Measurements from ENCODE around the gene PTPRS.

PTPRS gene

DNA sequence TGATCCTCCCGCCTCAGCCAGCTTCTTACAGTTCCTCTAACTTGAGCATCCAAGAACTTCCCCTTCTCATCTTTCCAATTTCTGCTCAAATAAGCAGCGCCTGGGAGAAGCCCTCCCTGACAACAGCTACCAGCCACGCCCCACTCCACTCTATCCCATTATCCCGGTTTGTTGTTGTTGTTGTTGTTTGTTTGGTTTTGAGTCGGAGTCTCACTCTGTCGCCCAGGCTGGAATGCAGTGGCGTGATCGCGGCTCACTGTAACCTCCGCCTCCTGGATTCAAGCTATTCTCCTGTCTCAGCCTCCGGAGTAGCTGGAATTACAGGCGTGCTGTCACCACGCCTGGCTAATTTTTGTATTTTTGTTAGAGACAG lies 822 bp upstream of the PTPRS start:
- H3K4me1 Mint-ChIP-seq: peaks cover 16% of the 10 kb centered on the region
- no peaks in the 10 kb centered on the region for H3K36me3 Mint-ChIP-seq
- H3K9me3 Mint-ChIP-seq: no peaks in the 10 kb centered on the region
- DNase-seq (ENCODE audit: low spot score in 2 of 2): no peak
- ATAC-seq: no peak
- H3K27ac Mint-ChIP-seq: no peak overlapping the region
- H3K4me3 Mint-ChIP-seq: peak overlapping the region; percentile 44

DNA sequence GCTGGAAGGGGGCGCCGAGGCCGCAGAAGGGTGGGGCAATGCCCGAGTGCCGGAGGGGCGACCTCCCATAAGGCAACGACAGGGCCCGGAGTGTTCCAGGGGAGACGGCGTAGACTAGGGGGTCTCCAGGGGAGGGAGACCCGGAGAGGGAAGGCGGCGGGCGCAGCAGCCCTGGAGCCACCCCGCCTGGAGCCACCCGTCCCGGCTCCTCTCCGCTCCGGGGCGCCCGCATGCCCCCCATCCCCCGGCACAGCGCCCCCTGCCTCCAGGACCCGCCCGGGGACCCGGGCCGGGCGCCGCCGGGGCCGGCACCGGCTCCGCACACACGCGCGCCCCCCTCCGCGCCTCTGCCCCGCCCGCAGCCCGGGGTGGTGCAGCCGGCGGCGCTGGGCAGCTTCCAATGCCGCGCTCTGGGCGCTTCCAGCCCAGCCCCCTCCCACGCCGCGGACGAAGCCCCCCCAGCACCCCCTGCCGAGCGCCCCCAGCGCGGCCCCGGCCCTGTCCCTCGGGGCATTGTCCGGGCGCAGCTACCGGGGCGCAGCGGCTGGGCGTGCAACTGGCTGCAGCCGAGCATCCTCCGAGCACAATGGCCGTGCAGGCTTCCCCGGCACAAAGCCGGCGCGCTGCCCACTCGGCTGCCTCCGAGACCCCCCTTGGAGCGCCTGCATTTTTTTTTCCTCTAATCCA lies 519 bp downstream of the PTPRS start:
- ATAC-seq (peak; percentile 43), DNase-seq (ENCODE audit: low spot score in 2 of 2) (no peak)
- Mint-ChIP-seq H3K9me3 (no peaks in the 10 kb centered on the region), H3K27ac (no peak overlapping the region), H3K4me1 (peaks cover 29% of the 10 kb centered on the region), H3K36me3 (no peaks in the 10 kb centered on the region), H3K4me3 (peak overlapping the region; percentile 53)

- Mint-ChIP-seq H3K4me3 (peak overlapping the region; percentile 65), H3K27ac (peak overlapping the region; percentile 5), H3K36me3 (no peaks in the 10 kb centered on the region), H3K9me3 (no peaks in the 10 kb centered on the region), H3K4me1 (peaks cover 31% of the 10 kb centered on the region)
- ATAC-seq (no peak), DNase-seq (ENCODE audit: low spot score in 2 of 2) (no peak)
These were observed 1.2 kb downstream of the PTPRS start for GRCh38 chr19:5339198-5339949.

DNA sequence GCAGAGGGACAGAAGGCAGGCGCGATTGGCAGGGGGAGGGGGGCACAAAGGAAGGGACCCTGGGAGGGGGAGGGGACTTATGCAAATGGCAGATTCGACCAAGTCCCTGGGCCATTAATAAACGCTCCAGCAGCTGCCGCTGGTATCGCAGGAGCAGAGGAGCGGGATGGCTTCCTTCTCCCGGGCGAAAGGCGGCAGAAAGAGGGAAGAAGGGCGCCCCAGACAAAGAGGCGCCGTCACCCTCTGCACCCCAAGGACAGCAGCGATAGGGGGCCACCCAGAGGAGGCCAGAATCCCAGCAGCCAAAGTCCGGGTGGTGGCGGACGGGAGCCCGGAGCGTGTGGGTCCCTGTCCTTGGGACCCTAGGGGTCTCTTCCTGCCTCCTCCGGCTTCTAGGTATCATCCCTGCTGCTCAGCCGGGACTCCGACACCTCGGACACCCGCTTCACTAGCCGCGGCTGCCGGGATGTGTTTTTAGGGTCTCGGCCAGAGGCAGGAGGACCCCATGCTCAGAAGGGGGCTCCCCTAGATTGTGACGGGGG lies 1.9 kb downstream of the PTPRS start:
- H3K4me3 Mint-ChIP-seq: peak overlapping the region; percentile 65
- no peaks in the 10 kb centered on the region for H3K36me3 Mint-ChIP-seq
- H3K27ac Mint-ChIP-seq: peak overlapping the region; percentile 5
- peaks cover 31% of the 10 kb centered on the region for H3K4me1 Mint-ChIP-seq
- H3K9me3 Mint-ChIP-seq: no peaks in the 10 kb centered on the region
- DNase-seq (ENCODE audit: low spot score in 2 of 2) (no peak), ATAC-seq (no peak)

- no peak for DNase-seq (ENCODE audit: low spot score in 2 of 2)
- Mint-ChIP-seq H3K4me1 (peaks cover 31% of the 10 kb centered on the region), H3K36me3 (no peaks in the 10 kb centered on the region), H3K27ac (no peak overlapping the region), H3K9me3 (no peaks in the 10 kb centered on the region), H3K4me3 (no peak overlapping the region)
- ATAC-seq: no peak
These were observed 2.6 kb downstream of the PTPRS start for GRCh38 chr19:5337708-5338655.

- peaks cover 31% of the 10 kb centered on the region for H3K4me1 Mint-ChIP-seq
- ATAC-seq (no peak), DNase-seq (ENCODE audit: low spot score in 2 of 2) (no peak)
- H3K27ac Mint-ChIP-seq: no peak overlapping the region
- H3K4me3 Mint-ChIP-seq: no peak overlapping the region
- no peaks in the 10 kb centered on the region for H3K36me3 Mint-ChIP-seq
- H3K9me3 Mint-ChIP-seq: no peaks in the 10 kb centered on the region
These were observed 3.5 kb downstream of the PTPRS start for GRCh38 chr19:5337126-5337525.

DNA sequence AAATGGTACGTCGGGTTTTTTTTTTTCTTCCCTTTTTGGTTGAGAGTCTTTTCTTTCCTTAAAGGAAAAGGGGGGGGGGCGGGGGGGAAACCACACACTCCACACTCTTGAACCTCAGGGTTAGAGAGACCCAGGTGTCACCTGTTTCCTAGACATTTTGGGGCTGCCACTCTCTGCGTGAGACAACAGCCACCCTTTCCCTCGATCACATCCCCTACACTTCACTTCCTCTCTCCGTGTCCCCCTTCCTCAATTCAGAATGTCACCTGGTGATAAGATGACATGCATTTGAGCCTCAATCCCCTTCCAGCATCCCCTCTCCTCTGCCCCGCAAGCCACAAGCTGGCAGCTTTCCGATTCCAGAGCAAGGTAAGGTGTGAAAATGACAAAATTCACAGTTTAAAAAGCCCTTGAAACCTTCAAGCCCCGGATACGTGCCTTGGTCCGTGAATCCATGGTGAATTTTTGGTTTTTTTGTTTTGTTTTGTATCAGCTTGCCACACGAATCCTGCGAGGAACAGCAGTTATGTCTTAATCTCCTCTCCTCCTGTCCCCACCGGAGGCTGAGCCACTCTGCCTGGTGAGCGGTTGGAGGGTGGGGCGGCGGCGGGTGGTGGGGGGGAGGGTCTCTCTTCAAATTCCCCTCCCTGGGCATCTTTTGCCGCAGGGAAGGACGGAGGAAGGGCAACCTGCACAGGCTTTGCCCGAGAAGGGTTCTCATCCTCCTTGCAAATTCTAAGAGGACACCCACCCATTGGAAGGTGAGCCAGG lies 4.2 kb downstream of the PTPRS start:
- peaks cover 27% of the 10 kb centered on the region for H3K4me1 Mint-ChIP-seq
- H3K27ac Mint-ChIP-seq: no peak overlapping the region
- H3K9me3 Mint-ChIP-seq: no peaks in the 10 kb centered on the region
- no peak for ATAC-seq
- H3K4me3 Mint-ChIP-seq: no peak overlapping the region
- DNase-seq (ENCODE audit: low spot score in 2 of 2): no peak
- no peaks in the 10 kb centered on the region for H3K36me3 Mint-ChIP-seq

DNA sequence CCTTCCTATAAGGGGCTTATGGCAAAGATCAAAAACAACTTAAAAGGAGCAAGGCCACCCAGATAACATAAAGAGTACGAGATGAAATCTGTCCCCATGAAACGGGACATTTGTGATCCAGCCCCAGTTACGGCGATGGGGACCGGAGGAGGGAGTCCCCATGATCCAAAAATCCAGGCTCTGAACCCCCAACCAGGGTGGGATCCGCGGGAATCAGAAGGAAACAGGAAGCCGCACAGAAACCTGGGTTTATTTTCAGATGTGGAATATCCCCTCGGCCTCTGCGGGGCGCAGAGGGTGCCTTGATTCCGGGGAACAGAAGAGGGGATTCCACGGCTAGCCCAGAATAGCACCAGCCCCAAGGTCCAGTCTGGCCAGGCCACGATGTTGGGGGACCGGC lies 5.0 kb downstream of the PTPRS start:
- H3K27ac Mint-ChIP-seq: no peak overlapping the region
- H3K4me1 Mint-ChIP-seq: peaks cover 25% of the 10 kb centered on the region
- DNase-seq (ENCODE audit: low spot score in 2 of 2) (no peak), ATAC-seq (no peak)
- H3K4me3 Mint-ChIP-seq: no peak overlapping the region
- no peaks in the 10 kb centered on the region for H3K36me3 Mint-ChIP-seq
- no peaks in the 10 kb centered on the region for H3K9me3 Mint-ChIP-seq

GRCh38 chr19:5334824-5335500 lies 5.7 kb downstream of the PTPRS start:
- Mint-ChIP-seq H3K4me1 (peaks cover 25% of the 10 kb centered on the region), H3K36me3 (no peaks in the 10 kb centered on the region), H3K9me3 (no peaks in the 10 kb centered on the region), H3K27ac (no peak overlapping the region), H3K4me3 (no peak overlapping the region)
- no peak for ATAC-seq
- DNase-seq (ENCODE audit: low spot score in 2 of 2): no peak

DNA sequence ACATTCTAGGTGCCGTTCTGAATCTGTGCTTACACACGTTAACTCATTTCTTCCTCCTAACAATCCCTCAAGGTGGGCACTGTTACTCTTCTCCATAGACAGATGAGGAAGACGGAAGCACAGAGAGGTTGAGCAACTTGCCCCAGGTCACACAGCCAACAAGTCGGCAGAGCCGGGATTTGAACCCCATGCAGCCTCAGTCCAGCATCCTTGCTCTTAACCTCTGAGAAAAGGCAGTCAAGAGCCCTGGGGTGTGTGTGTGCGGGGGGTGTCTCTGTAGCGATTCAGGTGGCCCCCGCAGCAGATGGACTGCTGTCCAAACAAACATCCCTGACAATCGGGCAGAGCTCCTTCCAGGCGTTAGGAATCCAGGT lies 6.3 kb downstream of the PTPRS start:
- Mint-ChIP-seq H3K36me3 (no peaks in the 10 kb centered on the region), H3K4me1 (peaks cover 24% of the 10 kb centered on the region), H3K27ac (no peak overlapping the region), H3K9me3 (no peaks in the 10 kb centered on the region), H3K4me3 (no peak overlapping the region)
- DNase-seq (ENCODE audit: low spot score in 2 of 2) (no peak), ATAC-seq (no peak)

DNA sequence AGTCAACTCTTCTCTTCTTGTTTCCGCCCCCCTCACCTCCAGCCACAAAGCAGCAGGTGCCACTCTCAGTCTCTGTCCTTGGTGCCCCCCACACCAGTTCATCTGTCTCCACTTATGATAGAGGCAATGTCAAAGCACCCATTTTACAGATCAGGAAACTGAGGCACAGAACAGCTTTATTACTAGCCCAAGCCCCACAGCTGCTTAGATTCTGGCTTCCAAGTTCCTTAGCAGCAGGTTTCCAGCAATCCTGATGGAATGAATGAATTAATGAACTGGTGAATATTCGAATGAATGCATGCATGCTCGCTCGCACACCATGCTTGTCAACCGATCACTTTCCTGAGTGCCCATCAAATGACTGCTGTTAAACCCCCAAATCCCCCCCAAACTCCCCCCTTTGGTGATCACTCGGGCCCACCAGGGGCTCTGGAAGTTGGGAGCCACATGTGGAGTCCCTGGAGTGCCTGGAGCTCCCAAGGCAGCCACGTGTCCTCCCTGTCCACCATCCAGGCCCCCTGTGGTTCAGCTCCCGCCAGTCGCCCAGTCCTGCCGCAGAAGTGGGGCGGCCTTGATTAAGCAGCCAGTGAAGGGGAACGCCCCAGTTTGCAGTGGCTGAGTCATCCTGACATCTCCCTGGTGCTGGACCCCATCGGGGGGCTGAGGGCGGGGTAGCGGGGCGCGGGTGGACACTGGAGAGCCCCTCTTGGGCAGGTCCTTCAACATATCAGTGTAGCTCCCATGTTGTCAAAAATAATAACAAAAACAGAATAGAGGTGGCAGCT lies 6.8 kb downstream of the PTPRS start:
- Mint-ChIP-seq H3K4me3 (no peak overlapping the region), H3K9me3 (no peaks in the 10 kb centered on the region), H3K27ac (no peak overlapping the region), H3K4me1 (peaks cover 18% of the 10 kb centered on the region), H3K36me3 (no peaks in the 10 kb centered on the region)
- ATAC-seq (no peak), DNase-seq (ENCODE audit: low spot score in 2 of 2) (no peak)

- ATAC-seq (no peak), DNase-seq (ENCODE audit: low spot score in 2 of 2) (no peak)
- H3K36me3 Mint-ChIP-seq: no peaks in the 10 kb centered on the region
- H3K9me3 Mint-ChIP-seq: no peaks in the 10 kb centered on the region
- H3K4me3 Mint-ChIP-seq: no peak overlapping the region
- H3K4me1 Mint-ChIP-seq: peaks cover 16% of the 10 kb centered on the region
- no peak overlapping the region for H3K27ac Mint-ChIP-seq
These were observed 8.1 kb downstream of the PTPRS start for GRCh38 chr19:5332501-5332900.

GRCh38 chr19:5331790-5332189 lies 8.8 kb downstream of the PTPRS start:
- Mint-ChIP-seq H3K36me3 (no peaks in the 10 kb centered on the region), H3K9me3 (no peaks in the 10 kb centered on the region), H3K4me3 (no peak overlapping the region), H3K27ac (no peak overlapping the region), H3K4me1 (peaks cover 16% of the 10 kb centered on the region)
- DNase-seq (ENCODE audit: low spot score in 2 of 2) (no peak), ATAC-seq (no peak)

- Mint-ChIP-seq H3K4me3 (no peak overlapping the region), H3K4me1 (peaks cover 4% of the 10 kb centered on the region), H3K36me3 (no peaks in the 10 kb centered on the region), H3K27ac (no peak overlapping the region), H3K9me3 (no peaks in the 10 kb centered on the region)
- peak; percentile 24 for ATAC-seq
- DNase-seq (ENCODE audit: low spot score in 2 of 2): no peak
These were observed 10.3 kb downstream of the PTPRS start for GRCh38 chr19:5330307-5330720.

All from stimulated activated effector memory CD8-positive, alpha-beta T cell treated with anti-CD3 and anti-CD28 coated beads, Interleukin-12 subunit alpha, Interleukin-12 subunit beta, amount 100 ng/mL, for 72 hours (primary cell).